Stimulated activated CD4-positive, alpha-beta T cell treated with anti-CD3 and anti-CD28 coated beads, Interleukin-1b, Interleukin-23, amount 100 ng/mL, for 48 hours (primary cell): Measurements from ENCODE around the gene BLTP1.

Experiments used
- DNase-seq: peaks from one replicate; pipeline ENCODE4 v3.0.0-alpha.2; 2020

The BLTP1 gene

GRCh38 chr4:122170775-122171174 lies 18.6 kb downstream of the BLTP1 start:
- DNase-seq, result no peak

DNA sequence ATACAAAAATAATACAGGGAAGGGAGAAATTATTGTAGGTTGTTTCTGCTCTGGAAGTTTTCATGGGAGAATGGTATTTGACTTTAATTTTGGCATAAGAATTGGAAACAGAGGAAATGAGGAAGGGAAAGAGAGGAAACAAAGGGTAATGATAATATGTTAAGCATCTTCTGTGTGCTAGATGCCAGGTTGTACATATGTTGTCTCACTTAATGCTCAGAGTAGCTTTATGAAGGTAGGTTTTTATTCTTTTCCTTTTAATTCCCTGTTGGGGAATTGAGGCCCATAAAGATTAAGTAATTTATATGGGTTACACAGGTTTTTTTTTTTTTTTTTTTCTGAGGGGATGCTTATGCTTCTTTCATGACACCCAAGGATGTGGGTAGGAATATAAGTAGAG lies 19.2 kb downstream of the BLTP1 start:
- DNase-seq, result no peak

DNA sequence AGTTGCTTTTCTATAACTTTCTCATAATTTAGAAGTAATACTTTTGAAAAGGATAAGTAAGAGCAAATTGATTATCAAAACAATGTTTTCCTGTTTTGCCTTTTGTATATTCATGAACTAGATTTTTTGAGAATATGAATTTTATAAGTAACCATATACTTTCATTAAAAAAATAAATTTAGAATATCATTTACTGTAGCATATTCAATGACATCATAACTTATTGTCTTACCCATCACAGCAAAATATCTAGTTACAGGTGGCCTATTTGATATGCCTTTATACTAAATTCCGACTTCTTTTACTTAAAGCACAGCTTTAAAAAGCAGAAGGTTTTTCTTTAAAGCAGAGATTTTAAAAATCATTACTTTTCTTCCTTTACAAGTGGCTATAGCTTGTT lies 20.1 kb downstream of the BLTP1 start:
- no peak for DNase-seq

GRCh38 chr4:122178961-122179360 lies 26.8 kb downstream of the BLTP1 start:
- no peak for DNase-seq

DNA sequence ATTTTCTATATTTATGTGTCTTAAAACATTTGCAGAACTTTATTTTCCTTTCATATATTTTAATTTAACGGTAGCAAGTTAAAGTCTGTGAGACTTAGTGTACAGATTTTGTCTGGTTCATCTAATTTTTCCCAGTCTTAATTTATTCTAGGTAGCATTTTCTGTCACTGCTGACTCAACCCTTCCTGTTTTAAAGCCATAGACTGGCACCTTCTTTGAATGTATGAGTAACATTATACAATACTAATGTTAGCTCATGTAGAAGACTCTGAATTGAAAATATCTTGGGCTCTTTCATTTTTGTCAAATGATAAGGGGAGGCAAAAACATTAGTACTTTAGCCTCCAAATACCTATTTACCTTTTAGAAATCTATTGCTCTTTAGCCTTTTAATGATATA lies 43.6 kb downstream of the BLTP1 start:
- no peak for DNase-seq
